ENCODE data around the gene PAPPA2. TPM values are rescaled to one million over a fixed set of nuclear protein-coding genes. Genes with fewer than 3 reads are reported as not detected.

The PAPPA2 gene
- total RNA-seq, 4 donors from 2014 or later = 0.55 to 3.3 (median 2.2) TPM; not detected in 1

GRCh38 chr1:176552217-176552991 is 89.4 kb downstream of the PAPPA2 start:
- intact Hi-C loops (cut with DNase I; ENCODE audit: low total_unique reads) (no loop called here), in situ Hi-C loops (cut with MboI; ENCODE audit: low pct_ligation_motif_present in 1 of 4, low pct_unique_long_range_greater_than_20kb in 1 of 4, low sequenced_read_pairs in 3 of 4) (loop anchor here (10.0 to 25.0 kb wide), 4 partner anchors 142 to 332 kb away; no protein-coding TSS in a partner anchor)
- H3K36me3 ChIP-seq = no peaks in the 10 kb centered on the region
- WGBS, 2 donors (ENCODE audit: low coverage in 1 of 2) = 22 to 32% methylated on average over 8 to 10 of the region's 10 CpGs
- no peaks in the 10 kb centered on the region for H3K4me1 ChIP-seq
- no peaks in the 10 kb centered on the region for H3K27me3 ChIP-seq
- no peaks in the 10 kb centered on the region for H3K9me3 ChIP-seq
- no peak overlapping the region for H3K4me3 ChIP-seq
- DNase-seq = no peak
- TF ChIP-seq POLR2A (IDR thresholded peaks at IDR 0.05) (no peak), POLR2AphosphoS5 (IDR thresholded peaks at IDR 0.05) (no peak), EP300 (IDR thresholded peaks at IDR 0.05; ENCODE audit: low read depth) (no peak)
- TF ChIP-seq, protein P1, sequence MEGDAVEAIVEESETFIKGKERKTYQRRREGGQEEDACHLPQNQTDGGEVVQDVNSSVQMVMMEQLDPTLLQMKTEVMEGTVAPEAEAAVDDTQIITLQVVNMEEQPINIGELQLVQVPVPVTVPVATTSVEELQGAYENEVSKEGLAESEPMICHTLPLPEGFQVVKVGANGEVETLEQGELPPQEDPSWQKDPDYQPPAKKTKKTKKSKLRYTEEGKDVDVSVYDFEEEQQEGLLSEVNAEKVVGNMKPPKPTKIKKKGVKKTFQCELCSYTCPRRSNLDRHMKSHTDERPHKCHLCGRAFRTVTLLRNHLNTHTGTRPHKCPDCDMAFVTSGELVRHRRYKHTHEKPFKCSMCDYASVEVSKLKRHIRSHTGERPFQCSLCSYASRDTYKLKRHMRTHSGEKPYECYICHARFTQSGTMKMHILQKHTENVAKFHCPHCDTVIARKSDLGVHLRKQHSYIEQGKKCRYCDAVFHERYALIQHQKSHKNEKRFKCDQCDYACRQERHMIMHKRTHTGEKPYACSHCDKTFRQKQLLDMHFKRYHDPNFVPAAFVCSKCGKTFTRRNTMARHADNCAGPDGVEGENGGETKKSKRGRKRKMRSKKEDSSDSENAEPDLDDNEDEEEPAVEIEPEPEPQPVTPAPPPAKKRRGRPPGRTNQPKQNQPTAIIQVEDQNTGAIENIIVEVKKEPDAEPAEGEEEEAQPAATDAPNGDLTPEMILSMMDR (IDR thresholded peaks at IDR 0.05) = no peak
- H3K27ac ChIP-seq = no peak overlapping the region

DNA sequence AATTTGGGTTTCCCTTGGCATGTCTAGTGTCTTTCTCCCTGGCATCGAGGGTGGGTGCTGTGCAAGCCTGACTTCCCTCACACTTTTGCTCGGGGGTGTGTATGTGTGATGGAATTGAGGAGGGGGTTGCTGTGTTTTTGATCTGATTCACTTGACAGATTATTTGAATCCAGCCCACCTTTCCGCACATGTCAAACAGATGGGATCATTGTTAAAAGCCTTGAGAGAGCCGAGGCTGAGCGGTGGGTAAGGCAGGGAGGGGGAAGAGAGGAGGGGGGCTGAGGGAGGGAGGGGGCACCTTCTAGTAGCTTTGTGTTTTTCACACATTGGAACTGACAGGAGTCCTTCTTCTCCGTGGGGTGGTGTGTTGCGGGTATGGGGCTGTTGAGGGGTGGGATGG is 90.0 kb downstream of the PAPPA2 start:
- no peaks in the 10 kb centered on the region for H3K9me3 ChIP-seq
- intact Hi-C loops (cut with DNase I; ENCODE audit: low total_unique reads) (no loop called here), in situ Hi-C loops (cut with MboI; ENCODE audit: low pct_ligation_motif_present in 1 of 4, low pct_unique_long_range_greater_than_20kb in 1 of 4, low sequenced_read_pairs in 3 of 4) (loop anchor here (10.0 to 25.0 kb wide), 4 partner anchors 142 to 332 kb away; no protein-coding TSS in a partner anchor)
- H3K4me1 ChIP-seq = no peaks in the 10 kb centered on the region
- no peaks in the 10 kb centered on the region for H3K27me3 ChIP-seq
- TF ChIP-seq EP300 (IDR thresholded peaks at IDR 0.05; ENCODE audit: low read depth) = no peak
- no peak for TF ChIP-seq POLR2A (IDR thresholded peaks at IDR 0.05)
- TF ChIP-seq POLR2AphosphoS5 (IDR thresholded peaks at IDR 0.05) = no peak
- TF ChIP-seq, protein P1 (IDR thresholded peaks at IDR 0.05) = no peak
- no peak overlapping the region for H3K27ac ChIP-seq
- H3K4me3 ChIP-seq = no peak overlapping the region
- no peak for DNase-seq
- 16 to 18% methylated on average over 4 to 7 of the region's 7 CpGs for WGBS, 2 donors (ENCODE audit: low coverage in 1 of 2)
- no peaks in the 10 kb centered on the region for H3K36me3 ChIP-seq

GRCh38 chr1:176556288-176556687 is 93.3 kb downstream of the PAPPA2 start:
- in situ Hi-C loops (cut with MboI; ENCODE audit: low pct_ligation_motif_present in 1 of 4, low pct_unique_long_range_greater_than_20kb in 1 of 4, low sequenced_read_pairs in 3 of 4) = loop anchor here (10.0 to 25.0 kb wide), 4 partner anchors 139 to 329 kb away; no protein-coding TSS in a partner anchor
- intact Hi-C loops (cut with DNase I; ENCODE audit: low total_unique reads) = no loop called here
- Histone ChIP-seq H3K36me3 (no peaks in the 10 kb centered on the region), H3K27me3 (no peaks in the 10 kb centered on the region), H3K9me3 (no peaks in the 10 kb centered on the region), H3K4me3 (no peak overlapping the region), H3K27ac (no peak overlapping the region), H3K4me1 (peaks cover 0 to 3% (median 0%) of the 10 kb centered on the region in 4 donors)
- TF ChIP-seq EP300 (IDR thresholded peaks at IDR 0.05; ENCODE audit: low read depth) (no peak), POLR2AphosphoS5 (IDR thresholded peaks at IDR 0.05) (no peak), POLR2A (IDR thresholded peaks at IDR 0.05) (no peak)
- TF ChIP-seq, protein P1 (IDR thresholded peaks at IDR 0.05) = no peak
- no peak for DNase-seq
- WGBS, 2 donors (ENCODE audit: low coverage in 1 of 2) = 75% methylated on average over 6 of the region's 6 CpGs; no CpG with 5 or more reads in 1 of the 2 donors

DNA sequence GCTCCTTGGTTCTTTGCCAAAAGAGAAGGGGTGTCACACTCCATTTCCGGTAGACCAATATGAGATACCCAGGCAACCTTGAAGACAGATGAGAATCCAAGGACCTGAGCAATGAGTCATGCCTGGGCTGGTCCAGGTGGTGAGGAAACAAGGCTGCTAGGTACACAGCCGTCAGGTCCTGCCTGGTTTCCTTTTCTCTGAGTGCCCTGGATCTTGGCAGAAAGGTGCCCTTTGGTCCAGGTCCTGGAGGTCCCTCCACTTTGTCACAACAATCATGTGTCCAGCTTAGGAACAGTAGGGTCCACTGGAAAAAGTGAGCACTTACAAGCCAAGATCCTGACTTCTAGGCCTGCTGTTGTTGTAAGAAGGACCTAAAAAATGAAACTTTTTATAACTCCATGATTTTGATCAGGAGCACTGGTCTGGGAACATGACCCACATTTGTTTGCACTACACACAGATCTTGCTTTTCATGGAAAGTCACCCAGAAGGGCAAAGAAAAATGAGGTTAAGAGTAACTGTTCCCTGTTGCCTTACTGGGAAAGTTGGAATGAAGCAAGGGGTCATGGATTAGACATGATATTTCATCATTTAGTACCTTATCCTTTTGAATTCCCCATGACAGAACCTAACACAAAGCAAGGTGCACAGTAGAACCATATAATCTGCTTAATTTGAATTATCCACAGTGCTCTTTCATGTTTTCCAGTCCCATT is 94.7 kb downstream of the PAPPA2 start:
- 45 to 50% methylated on average over 2 of the region's 2 CpGs for WGBS, 2 donors (ENCODE audit: low coverage in 1 of 2)
- Histone ChIP-seq H3K4me1 (peaks cover 0 to 3% (median 0%) of the 10 kb centered on the region in 4 donors), H3K27ac (no peak overlapping the region), H3K9me3 (no peaks in the 10 kb centered on the region), H3K36me3 (no peaks in the 10 kb centered on the region), H3K27me3 (no peaks in the 10 kb centered on the region), H3K4me3 (no peak overlapping the region)
- DNase-seq = no peak
- intact Hi-C loops (cut with DNase I; ENCODE audit: low total_unique reads) = loop anchor here (2.0 kb wide), 1 partner anchor 285 kb away; no protein-coding TSS in a partner anchor
- in situ Hi-C loops (cut with MboI; ENCODE audit: low pct_ligation_motif_present in 1 of 4, low pct_unique_long_range_greater_than_20kb in 1 of 4, low sequenced_read_pairs in 3 of 4) = loop anchor here (10.0 to 25.0 kb wide), 4 partner anchors 137 to 327 kb away; no protein-coding TSS in a partner anchor
- TF ChIP-seq, protein P1 (IDR thresholded peaks at IDR 0.05) = no peak
- no peak for TF ChIP-seq EP300 (IDR thresholded peaks at IDR 0.05; ENCODE audit: low read depth)
- TF ChIP-seq POLR2AphosphoS5 (IDR thresholded peaks at IDR 0.05) = no peak
- TF ChIP-seq POLR2A (IDR thresholded peaks at IDR 0.05) = no peak

Data from transverse colon (tissue), 4 donors.